Thyroid gland (tissue), 4 donors: ENCODE results near the gene ARHGEF9. TPM values are rescaled to one million over a fixed set of nuclear protein-coding genes. Genes with fewer than 3 reads are reported as not detected.
A peak's percentile ranks its signal among the peaks of the same experiment; 100 is the strongest.

Experiments used
- DNase-seq, 2 donors: peaks; one replicate each; pipeline ENCODE4 v3.0.0-alpha.2; 2019
- H3K27ac ChIP-seq, 3 donors: fragments of 200-600 bp; sonication (generic); 1 replicate in 2 of 3; 2 replicates in 1 of 3; pipeline ENCODE4 v1.5.1; 2016 to 2019; ENCODE audit warnings: mild to moderate bottlenecking in 1 of 3, moderate library complexity in 1 of 3
- H3K27me3 ChIP-seq: fragments of 200-600 bp; sonication (generic); one replicate; pipeline ENCODE4 v1.5.1; 2019
- H3K36me3 ChIP-seq, 2 donors: fragments of 200-600 bp; sonication (generic); one replicate each; pipeline ENCODE4 v1.5.1; 2016 to 2019
- H3K4me1 ChIP-seq, 2 donors: fragments of 200-600 bp; sonication (generic); one replicate each; pipeline ENCODE4 v1.5.1; 2017 to 2019
- H3K4me3 ChIP-seq, 3 donors: fragments of 200-600 bp; sonication (generic); replicated peaks in 1 of 3; 1 replicate in 2 of 3; 2 replicates in 1 of 3; pipeline ENCODE4 v1.5.1; 2016; ENCODE audit warnings: mild to moderate bottlenecking in 1 of 3
- H3K9me3 ChIP-seq: fragments of 200-600 bp; sonication (generic); one replicate; pipeline ENCODE4 v1.5.1; 2017
- CTCF ChIP-seq, 6 experiments: fragments of 200-600 bp in 3 of 6; fragments of 450-650 bp in 3 of 6; sonication (generic) in 3 of 6; IDR thresholded peaks; one replicate each; pipeline ENCODE4 v1.5.1; 2016 to 2019; ENCODE audit warnings: antibody characterized with exemption in 6 of 6, mild to moderate bottlenecking in 2 of 6, inconsistent platforms in 1 of 6, moderate library complexity in 1 of 6
- POLR2A ChIP-seq, 2 donors: fragments of 450-650 bp; IDR thresholded peaks; one replicate each; pipeline ENCODE4 v1.6.1; 2017; ENCODE audit warnings: antibody characterized with exemption in 2 of 2, mild to moderate bottlenecking in 2 of 2, moderate library complexity in 1 of 2
- WGBS, 2 donors: methylation state at CpG; one replicate each; pipeline ENCODE4 v1.1.5; 2017; 5-methylcytosine and 5-hydroxymethylcytosine counted together
- intact Hi-C: fragments of 100-400 bp; cut with DNase I; formaldehyde crosslinking; loops from one replicate; pipeline ENCODE4 v1.15.1; 2023
- total RNA-seq, 4 donors: library from RNA; depleted of rRNA; stranded (reverse); fragments of >200 nt; gene quantifications; one replicate each; pipeline ENCODE4 v1.2.3, GENCODE V29; 2016

ARHGEF9 gene
- total RNA-seq, 4 donors from 2014 or later, result 20.2 to 27.0 (median 25.0) TPM

GRCh38 chrX:63768760-63769159 lies 16.3 kb downstream of the ARHGEF9 start:
- TF ChIP-seq POLR2A (IDR thresholded peaks at IDR 0.05) (no peak), CTCF (IDR thresholded peaks at IDR 0.05) (no peak)

GRCh38 chrX:63765712-63766111 lies 19.3 kb downstream of the ARHGEF9 start:
- no peak for DNase-seq
- Histone ChIP-seq H3K9me3 (no peaks in the 10 kb centered on the region), H3K4me3 (no peak overlapping the region), H3K27ac (no peak overlapping the region), H3K27me3 (no peaks in the 10 kb centered on the region), H3K4me1 (no peaks in the 10 kb centered on the region), H3K36me3 (no peaks in the 10 kb centered on the region)
- TF ChIP-seq CTCF (IDR thresholded peaks at IDR 0.05), result no peak
- no peak for TF ChIP-seq POLR2A (IDR thresholded peaks at IDR 0.05)
- intact Hi-C loops, result no loop called here
- WGBS, 2 donors, result 91 to 92% methylated on average over 4 of the region's 4 CpGs

More at GRCh38 chrX:63768760-63769159, 16.3 kb downstream of the ARHGEF9 start:
- no peaks in the 10 kb centered on the region for H3K4me1 ChIP-seq
- intact Hi-C loops, result no loop called here
- WGBS, 2 donors, result 98% methylated on average over 2 of the region's 2 CpGs
- no peak for DNase-seq
- H3K27me3 ChIP-seq, result no peaks in the 10 kb centered on the region
- H3K27ac ChIP-seq, result no peak overlapping the region
- H3K4me3 ChIP-seq, result no peak overlapping the region
- no peaks in the 10 kb centered on the region for H3K9me3 ChIP-seq
- H3K36me3 ChIP-seq, result no peaks in the 10 kb centered on the region

GRCh38 chrX:63764946-63765345 lies 20.1 kb downstream of the ARHGEF9 start:
- WGBS, 2 donors, result 73 to 87% methylated on average over 1 of the region's 1 CpG
- intact Hi-C loops, result no loop called here
- H3K27ac ChIP-seq, result no peak overlapping the region
- no peaks in the 10 kb centered on the region for H3K36me3 ChIP-seq
- TF ChIP-seq CTCF (IDR thresholded peaks at IDR 0.05) (no peak), POLR2A (IDR thresholded peaks at IDR 0.05) (no peak)
- H3K9me3 ChIP-seq, result no peaks in the 10 kb centered on the region
- no peak overlapping the region for H3K4me3 ChIP-seq
- H3K4me1 ChIP-seq, result no peaks in the 10 kb centered on the region
- no peak for DNase-seq
- no peaks in the 10 kb centered on the region for H3K27me3 ChIP-seq

- no peaks in the 10 kb centered on the region for H3K27me3 ChIP-seq
- H3K27ac ChIP-seq, result no peak overlapping the region
- H3K4me3 ChIP-seq, result no peak overlapping the region
- no peaks in the 10 kb centered on the region for H3K4me1 ChIP-seq
- no peak for DNase-seq
- no peaks in the 10 kb centered on the region for H3K9me3 ChIP-seq
- peak in 1 of 6 experiments; percentile 11 for TF ChIP-seq CTCF (IDR thresholded peaks at IDR 0.05)
- no peak for TF ChIP-seq POLR2A (IDR thresholded peaks at IDR 0.05)
- intact Hi-C loops, result no loop called here
- H3K36me3 ChIP-seq, result no peaks in the 10 kb centered on the region
- 36 to 44% methylated on average over 1 of the region's 1 CpG for WGBS, 2 donors
Observed at GRCh38 chrX:63761639-63762038, 23.4 kb downstream of the ARHGEF9 start.

GRCh38 chrX:63758011-63758410 lies 27.0 kb downstream of the ARHGEF9 start:
- 92 to 97% methylated on average over 2 of the region's 2 CpGs for WGBS, 2 donors
- Histone ChIP-seq H3K27me3 (no peaks in the 10 kb centered on the region), H3K9me3 (no peaks in the 10 kb centered on the region), H3K36me3 (no peaks in the 10 kb centered on the region), H3K27ac (no peak overlapping the region), H3K4me3 (no peak overlapping the region), H3K4me1 (no peaks in the 10 kb centered on the region)
- no peak for TF ChIP-seq CTCF (IDR thresholded peaks at IDR 0.05)
- intact Hi-C loops, result no loop called here
- DNase-seq, result no peak
